Lung microvascular endothelial cell (primary cell): ENCODE measurements around the gene MAEA. TPM values are rescaled to one million over a fixed set of nuclear protein-coding genes. Genes with fewer than 3 reads are reported as not detected.
"Not testable (repeated sequence)": the region's sequence is repeated elsewhere in the genome, so short reads cannot be mapped to it uniquely, and the experiment has no call there.

Experiments used
- DNase-seq, 2 donors: peaks; one replicate each; pipeline versions ENCODE4 v3.0.0 to v3.0.0-alpha.2; 2010; ENCODE audit warnings: low read depth in 2 of 2
- total RNA-seq: library from RNA; depleted of rRNA; stranded (reverse); fragments of >200 nt; gene quantifications from 2 replicates; pipeline ENCODE4 v1.2.1, GENCODE V29; 2014

The MAEA gene
- total RNA-seq, 1 donor from 2014 or later = 49.2 TPM

GRCh38 chr4:1333851-1334578 is 44.3 kb downstream of the MAEA start:
- not testable (repeated sequence) for DNase-seq

GRCh38 chr4:1334579-1334895 is 44.8 kb downstream of the MAEA start:
- no peak for DNase-seq

- not testable (repeated sequence) for DNase-seq
These were observed 45.6 kb downstream of the MAEA start for GRCh38 chr4:1335193-1335883.

- DNase-seq = no peak
These were observed 46.4 kb downstream of the MAEA start for GRCh38 chr4:1336088-1336491.

DNA sequence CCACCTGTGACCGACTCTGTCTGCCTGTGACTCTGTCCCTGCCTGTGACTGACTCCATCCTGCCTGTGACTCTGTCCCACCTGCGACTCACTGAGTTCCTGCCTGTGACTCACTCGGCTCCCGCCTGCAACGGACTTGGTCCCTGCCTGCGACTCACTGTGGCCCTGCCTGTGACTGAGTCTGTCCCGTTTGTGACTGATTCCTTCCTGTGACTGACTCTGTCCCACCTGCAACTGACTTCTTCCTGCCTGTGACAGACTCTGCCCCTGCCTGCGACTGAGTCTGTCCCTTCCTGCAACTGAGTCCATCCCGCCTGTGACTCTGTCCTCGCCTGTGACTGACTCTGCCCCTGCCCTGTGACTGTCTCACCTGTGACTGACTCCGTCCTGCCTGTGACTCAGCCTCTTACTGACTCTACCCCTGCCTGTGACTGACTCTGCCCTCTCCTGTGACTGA is 47.7 kb downstream of the MAEA start:
- DNase-seq = peak; percentile 28 to 43

- DNase-seq = no peak
These were observed 48.5 kb downstream of the MAEA start for GRCh38 chr4:1337951-1338751.

DNA sequence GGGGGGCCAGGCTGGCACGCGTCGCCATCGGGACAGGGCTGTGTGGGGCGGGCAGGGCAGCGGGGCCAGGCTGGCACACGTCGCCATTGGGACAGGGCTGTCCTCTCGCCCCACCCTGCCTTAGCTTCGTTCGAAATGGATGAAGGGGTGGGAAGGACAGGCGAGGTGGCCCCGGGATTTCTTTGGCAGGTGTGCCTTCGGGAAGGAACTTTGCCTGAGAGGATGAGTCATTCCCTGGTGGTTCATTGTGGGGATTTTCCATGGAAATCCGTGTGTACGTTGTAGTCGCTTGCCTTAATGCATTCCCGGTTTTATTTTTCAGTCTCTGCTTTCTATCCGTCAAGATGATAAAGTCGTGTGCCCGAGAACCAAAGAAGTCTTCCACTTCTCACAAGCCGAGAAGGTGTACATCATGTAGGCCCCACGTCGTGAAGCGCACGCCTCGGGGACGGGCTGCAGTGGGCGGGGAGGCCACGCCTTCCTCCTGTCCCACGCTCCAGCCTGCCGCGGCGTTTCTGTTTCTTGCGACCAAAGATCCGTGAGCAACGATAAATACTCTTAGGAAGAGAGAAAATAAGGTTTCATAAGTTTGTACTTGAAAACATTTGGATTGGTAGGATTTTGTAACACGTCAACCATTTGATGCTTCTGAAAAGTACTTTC is 49.2 kb downstream of the MAEA start:
- no peak for DNase-seq

GRCh38 chr4:1339489-1339888 is 49.8 kb downstream of the MAEA start:
- no peak for DNase-seq

DNA sequence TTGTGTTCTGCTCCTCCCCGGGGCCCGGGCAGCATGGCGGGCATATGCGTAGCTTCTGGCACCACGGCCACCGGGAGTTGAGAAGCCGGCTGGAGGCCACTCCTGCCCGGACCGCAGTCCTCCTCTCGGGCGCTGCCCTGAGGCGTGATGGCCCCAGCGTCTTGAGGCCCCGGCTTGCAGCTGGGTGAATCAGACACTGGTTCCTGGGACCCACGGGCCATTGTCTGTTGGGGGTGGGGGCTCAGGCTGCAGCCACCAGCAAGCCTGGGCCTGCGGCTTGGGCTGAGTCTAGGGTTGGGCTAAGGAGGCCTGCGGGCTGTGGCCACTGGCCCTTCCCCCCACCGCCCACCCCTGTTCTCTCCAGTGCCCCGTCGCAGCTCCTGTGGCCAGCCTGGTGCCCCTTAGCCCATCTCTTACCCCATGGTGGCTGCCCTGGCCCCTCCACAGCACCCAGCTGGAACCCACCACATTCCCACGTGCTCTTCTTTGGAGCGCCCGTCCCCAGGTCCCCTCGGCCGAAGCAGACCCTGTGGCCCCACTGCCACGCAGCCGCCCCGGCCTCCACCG is 50.6 kb downstream of the MAEA start:
- no peak for DNase-seq

DNA sequence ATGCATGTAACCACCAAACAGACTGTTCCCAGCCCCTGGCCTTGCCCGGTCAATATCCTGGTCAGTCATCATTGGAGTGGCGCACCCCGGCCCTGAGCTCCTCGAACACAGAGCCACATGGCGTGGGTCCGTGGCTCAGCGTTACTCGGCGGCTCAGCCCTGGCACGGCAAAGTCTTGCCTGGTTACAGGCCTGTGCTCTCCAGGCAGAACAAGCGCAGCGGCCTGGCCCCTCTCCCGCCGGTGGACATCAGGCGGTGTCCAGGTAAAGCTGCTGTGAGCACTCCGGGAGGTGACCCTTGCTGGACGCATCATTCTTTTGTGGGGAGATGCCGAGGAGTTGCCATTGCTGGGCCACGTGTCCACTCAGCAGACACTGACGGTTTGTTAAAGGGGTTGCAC is 51.2 kb downstream of the MAEA start:
- no peak for DNase-seq

DNA sequence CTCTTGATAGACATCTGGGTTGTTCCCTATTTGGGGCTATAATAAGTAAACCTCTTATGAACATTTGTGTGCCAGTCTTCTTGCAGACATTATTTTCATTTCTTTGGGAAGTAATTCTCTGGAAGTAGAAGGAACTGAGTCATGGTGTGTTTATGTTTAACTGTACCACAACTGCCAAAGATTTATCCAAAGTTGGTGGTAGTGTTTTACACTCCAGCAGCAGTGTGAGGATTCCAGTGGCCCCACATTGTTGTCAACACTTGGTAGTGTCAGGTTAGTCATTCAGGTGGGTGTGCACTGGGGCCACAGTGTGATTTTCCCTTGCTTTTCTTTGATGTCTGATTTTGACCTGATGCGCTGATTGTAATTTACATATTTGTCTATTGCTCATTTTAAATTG is 52.3 kb downstream of the MAEA start:
- peak in 1 of 2 donors; percentile 59 for DNase-seq

- DNase-seq = no peak
These were observed 55.0 kb downstream of the MAEA start for GRCh38 chr4:1344696-1345095.

- peak; percentile 45 to 55 for DNase-seq
These were observed 56.5 kb downstream of the MAEA start for GRCh38 chr4:1345903-1346780.

DNA sequence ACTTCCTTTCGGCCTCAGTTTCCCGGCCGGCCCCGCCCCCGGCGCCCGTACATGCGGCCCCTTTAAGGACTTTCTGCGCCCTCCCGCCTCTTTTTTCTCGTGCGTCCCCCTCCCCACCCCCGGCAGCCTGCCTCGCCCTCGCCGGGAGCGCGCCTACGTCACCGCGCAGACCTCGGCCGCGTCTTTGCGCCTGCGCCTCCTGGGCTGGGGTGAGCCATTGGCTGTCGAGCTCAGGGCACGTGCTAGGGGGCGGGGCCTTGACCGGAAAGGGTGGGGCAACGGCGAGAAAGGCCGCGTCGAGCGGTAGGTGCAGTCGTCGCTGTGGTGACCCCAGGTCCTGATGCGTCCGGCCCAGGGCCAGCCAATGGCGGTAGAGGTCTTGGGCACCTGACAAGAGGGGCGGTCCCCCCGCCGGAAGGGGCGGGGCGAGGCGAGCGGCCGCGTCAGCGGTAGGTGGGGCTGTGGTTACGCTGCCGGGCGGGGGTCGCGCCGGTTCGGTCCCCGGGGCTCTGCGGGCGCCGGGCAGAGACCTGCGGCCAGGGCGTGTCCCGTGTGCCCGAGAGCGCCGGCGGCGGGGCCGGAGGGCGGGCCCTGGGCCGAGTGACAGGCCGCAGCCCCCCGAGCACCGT is 57.2 kb downstream of the MAEA start, which contains the start of gene UVSSA:
Gene UVSSA (plus strand): TSS at position 428 of the 629 bp plus-strand sequence. CDS start 884 bp downstream, outside the sequence.
- DNase-seq = peak; percentile 100

DNA sequence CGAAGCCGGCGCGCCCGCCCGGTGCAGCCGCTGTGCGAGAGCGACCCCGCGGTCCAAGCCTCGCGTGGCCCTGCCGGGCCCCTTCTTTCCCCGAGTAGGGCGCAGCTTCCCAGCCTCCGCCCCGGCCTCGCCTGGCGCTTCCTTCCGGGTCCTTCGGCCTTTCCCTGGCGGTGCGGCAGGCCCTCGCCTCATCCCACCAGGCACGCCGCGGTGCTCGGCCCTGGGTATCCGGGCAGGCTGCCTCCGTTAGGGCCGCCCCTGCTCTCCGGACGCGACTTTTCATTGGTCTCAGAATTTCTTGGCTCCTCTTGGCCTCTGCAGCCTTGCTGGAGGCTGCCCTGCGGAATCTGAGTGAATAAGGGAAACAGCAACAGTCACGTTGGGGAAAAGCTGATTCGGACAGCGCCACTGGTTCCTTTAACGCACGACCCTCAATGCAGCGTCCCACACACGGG is 57.7 kb downstream of the MAEA start:
- DNase-seq = peak; percentile 83 to 88

DNA sequence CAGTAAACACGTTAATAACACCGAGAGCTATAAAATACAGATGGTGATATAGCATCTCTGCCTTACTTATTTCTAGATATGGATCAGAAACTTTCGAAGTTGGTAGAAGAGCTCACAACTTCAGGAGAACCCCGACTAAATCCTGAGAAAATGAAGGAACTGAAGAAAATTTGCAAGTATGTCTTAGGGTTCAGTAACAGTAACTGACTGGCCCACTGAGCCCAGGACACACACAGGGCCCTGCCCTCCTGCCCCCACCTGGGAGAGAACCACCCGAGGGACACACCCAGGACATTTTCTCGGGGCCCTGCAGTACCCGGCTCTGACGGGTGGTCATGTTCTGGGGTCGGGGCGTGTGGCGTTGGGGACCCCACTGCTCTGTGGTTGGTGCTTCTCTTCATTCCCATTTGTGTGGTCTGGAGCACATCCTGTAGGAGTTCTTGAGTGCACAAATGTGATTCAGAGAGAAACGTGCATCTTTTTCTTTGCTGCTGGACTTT is 58.4 kb downstream of the MAEA start:
- no peak for DNase-seq

- DNase-seq = peak; percentile 27 to 82
These were observed 59.1 kb downstream of the MAEA start for GRCh38 chr4:1348746-1349145.

DNA sequence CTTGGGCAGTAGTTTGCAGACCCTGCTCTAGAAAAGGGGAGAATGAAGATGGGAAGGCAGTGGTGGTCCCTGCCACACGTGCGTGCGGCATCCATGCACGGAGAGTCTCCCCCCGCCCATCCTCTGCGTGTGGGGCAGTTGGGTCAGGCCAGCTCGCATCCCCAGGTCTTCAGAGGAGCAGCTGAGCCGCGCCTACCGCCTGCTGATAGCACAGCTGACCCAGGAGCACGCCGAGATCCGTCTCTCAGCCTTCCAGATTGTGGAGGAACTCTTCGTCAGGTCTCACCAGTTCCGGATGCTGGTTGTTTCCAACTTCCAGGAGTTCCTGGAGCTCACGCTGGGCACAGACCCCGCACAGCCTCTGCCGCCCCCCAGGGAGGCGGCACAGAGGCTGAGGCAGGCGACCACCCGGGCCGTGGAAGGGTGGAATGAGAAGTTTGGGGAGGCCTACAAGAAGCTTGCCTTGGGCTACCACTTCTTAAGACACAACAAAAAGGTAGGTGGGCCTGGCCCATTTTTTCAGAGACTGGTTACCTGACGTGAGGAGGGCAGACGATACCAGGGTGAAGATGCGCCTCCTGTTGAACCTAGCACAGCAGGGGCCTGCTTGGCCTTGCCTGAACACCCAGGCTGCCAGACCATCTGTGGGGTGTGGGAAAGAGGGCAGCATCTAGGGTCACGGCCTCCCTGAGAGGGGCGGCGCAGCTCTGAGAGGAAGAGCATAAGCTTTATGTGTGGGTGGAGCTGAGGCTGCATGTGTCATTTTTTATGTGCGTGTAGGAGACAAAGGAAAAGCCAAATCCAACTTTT is 59.9 kb downstream of the MAEA start:
- DNase-seq = no peak

DNA sequence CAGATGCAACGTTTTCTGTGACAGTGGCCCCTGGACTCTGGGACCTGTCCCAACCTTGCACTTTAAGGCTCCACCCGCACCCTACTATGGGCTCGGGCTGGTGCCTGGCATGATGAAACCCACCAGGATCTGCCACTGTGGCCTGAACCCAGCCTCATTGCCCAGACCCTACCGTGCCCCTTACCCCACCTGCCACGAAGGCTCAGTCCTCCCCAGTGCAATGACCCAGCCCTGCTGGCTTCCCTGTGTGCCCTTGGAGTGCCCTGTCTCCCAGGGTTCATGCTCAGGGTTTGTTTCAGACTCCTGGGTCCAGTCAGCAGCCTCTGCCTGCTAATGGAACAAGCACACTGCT is 60.5 kb downstream of the MAEA start:
- no peak for DNase-seq
